Neural progenitor cell (in vitro differentiated cells): ENCODE results near the gene PTPRC.

Source experiments
- EZH2 ChIP-seq: fragments of 200-600 bp; sonication (generic); IDR thresholded peaks from 2 replicates; pipeline ENCODE4 v1.6.1; 2017; ENCODE audit warnings: antibody characterized with exemption, mild to moderate bottlenecking, moderate library complexity
- EZH2phosphoT487 ChIP-seq: fragments of 200-600 bp; sonication (generic); IDR thresholded peaks from 2 replicates; pipeline ENCODE4 v1.6.1; 2017; ENCODE audit warnings: antibody characterized with exemption
- TF ChIP-seq, protein P1 (sequence below): fragments of 200-600 bp; sonication (generic); IDR thresholded peaks from 2 replicates; pipeline ENCODE4 v1.5.1; 2017; ENCODE audit warnings: antibody characterized with exemption, mild to moderate bottlenecking

DNA sequence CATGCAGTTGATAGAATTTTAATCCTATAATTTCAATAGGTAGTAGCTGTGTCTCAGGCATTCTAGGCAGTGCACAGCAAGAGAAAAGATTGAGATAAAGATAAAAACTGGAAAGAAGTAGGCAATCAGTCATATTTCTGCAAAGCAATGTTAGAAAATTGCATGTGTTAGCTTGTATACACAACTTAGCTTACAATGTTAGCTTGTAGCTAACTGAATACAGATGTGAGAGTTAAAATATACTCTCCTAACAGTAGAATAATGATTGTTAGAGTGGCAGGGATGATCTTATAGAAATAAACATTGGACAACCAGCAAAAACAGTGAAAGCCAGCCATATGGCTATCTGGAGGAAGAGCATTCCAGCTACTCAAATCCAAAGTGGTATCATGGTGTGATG is 29.0 kb downstream of the PTPRC start:
- TF ChIP-seq EZH2phosphoT487 (no peak), EZH2 (no peak)
- TF ChIP-seq, protein P1, sequence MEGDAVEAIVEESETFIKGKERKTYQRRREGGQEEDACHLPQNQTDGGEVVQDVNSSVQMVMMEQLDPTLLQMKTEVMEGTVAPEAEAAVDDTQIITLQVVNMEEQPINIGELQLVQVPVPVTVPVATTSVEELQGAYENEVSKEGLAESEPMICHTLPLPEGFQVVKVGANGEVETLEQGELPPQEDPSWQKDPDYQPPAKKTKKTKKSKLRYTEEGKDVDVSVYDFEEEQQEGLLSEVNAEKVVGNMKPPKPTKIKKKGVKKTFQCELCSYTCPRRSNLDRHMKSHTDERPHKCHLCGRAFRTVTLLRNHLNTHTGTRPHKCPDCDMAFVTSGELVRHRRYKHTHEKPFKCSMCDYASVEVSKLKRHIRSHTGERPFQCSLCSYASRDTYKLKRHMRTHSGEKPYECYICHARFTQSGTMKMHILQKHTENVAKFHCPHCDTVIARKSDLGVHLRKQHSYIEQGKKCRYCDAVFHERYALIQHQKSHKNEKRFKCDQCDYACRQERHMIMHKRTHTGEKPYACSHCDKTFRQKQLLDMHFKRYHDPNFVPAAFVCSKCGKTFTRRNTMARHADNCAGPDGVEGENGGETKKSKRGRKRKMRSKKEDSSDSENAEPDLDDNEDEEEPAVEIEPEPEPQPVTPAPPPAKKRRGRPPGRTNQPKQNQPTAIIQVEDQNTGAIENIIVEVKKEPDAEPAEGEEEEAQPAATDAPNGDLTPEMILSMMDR, result no peak
